Measurements from ENCODE around the gene SUSD1.
A peak's percentile ranks its signal among the peaks of the same experiment; 100 is the strongest.
"Not testable (repeated sequence)": the region's sequence is repeated elsewhere in the genome, so short reads cannot be mapped to it uniquely, and the experiment has no call there.

Gene SUSD1

DNA sequence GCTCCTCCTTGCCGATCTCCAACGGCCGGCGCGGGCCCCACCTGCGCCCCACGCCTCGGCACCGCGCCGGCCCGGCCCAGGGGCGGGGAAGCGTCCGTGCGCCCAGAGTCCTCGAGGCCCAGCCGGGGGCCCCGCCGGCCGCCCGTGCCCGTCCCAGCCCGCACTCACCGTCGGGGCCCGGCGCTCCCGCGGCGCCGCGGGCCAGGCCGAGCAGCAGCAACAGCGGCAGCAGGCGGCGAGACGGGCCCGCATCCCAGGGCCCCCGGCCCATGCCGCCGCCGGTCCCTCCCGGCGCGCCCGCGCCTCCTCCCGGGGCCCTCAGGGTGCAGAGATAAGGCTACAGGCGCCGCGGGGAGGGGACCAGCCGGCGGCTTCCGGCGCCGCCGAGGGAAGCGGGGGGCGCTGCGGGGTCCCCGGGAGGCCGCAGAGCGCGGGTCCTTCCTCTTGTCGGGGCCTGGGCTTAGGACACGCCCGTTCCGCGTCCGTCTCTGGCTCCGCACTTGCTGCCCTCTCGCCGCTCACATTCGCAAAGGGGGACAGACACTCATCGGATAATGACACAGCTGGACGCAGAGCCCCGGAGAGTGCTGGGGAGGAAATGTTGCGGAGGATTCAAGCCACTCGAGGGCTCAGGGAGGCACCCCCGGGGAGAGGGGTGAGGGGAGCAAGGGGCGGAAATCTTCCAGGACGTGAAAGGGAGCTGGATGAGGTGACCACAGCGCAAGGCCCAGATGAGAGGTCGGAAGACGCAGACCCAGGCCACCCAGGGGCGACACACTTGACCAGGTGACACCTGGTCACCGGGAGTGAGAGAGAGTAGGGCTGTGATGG lies at the start of gene SUSD1:
Gene SUSD1 (minus strand): TSS at position 333 of the 831 bp plus-strand sequence. CDS start 62 bp downstream, at position 271.
- DNase-seq = peak; percentile 39

- DNase-seq = no peak
Observed at GRCh38 chr9:112224401-112225289, 49.5 kb upstream of the SUSD1 start.

- DNase-seq = no peak
Observed at GRCh38 chr9:112218908-112219307, 43.8 kb upstream of the SUSD1 start.

DNA sequence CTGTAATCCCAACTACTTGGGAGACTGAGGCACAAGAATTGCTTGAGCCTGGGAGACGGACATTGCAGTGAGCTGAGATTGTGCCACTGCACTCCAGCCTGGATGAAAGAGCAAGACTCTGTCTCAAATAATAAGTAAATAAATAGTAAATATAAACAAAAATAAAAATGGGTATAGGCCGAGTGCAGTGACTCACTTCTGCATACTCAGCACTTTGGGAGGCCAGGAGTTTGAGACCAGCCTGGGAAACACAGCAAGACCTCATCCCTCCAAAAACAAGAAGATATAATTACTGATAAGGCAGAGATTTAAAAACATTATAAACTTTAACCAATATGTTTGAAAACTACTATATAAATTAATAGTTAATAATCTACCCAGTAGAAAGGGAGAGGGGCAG lies 37.8 kb upstream of the SUSD1 start:
- DNase-seq = no peak

DNA sequence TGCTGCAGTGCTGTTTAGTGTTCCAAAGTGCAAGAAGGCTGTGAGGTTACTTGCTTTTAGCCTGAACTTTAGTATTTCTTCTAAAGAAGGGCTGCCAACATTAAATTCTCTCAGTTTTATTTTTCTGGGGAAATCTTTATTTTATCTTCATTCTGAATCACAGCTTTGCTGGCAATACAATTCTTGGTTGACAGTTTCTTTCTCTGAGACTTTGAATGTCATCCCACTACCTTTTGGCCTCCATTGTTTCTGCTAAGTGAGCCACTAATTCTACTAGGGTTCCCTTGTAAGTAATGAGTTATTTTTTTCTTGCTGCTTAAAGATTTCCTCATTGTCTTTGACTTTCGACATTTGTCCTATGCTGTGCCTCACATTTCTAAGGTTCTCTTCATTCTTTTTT lies 32.4 kb upstream of the SUSD1 start:
- no peak for DNase-seq

GRCh38 chr9:112203536-112203935 lies 28.4 kb upstream of the SUSD1 start:
- no peak for DNase-seq

- DNase-seq = no peak
Observed at GRCh38 chr9:112200711-112201110, 25.6 kb upstream of the SUSD1 start.

DNA sequence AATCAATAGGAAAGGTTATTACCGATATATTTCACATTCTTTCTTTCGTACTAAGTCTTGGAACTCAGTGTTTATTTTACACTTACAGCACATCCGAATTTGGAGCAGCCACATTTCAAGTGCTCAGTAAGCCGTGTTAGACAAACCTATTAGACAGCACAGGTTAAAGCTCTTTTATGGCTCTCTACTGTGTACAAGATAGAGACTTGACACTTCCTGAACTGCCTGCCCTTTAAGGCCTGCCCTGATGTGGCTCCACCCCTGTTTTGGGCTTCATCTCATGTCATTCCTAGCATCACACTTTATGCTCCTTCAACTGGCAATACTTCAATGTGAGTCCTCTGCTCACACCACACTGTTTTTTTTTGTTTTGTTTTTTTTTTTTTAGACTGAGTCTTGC lies 23.5 kb upstream of the SUSD1 start:
- no peak for DNase-seq

DNA sequence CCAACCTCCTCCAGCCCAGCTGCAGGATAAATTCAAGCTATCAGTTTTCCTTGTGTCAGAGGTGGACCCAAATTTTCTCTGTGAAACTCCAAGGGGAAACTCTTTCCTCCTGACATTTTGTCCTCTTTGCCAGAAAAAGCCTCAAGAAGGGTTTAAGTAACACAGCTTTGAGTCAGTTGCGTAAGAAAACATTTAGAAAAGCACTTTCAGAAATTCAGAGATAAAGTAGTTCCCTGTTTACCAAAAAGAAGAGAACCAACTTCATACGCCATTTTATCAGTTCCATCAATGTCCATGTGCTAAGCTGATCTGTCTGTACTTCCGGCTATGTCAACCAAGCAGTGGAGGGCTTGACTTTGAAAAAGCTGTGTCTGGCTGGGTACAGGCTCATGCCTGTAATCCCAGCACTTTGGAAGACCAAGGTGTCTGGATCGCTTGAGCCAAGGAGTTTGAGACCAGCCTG lies 19.9 kb upstream of the SUSD1 start:
- no peak for DNase-seq

- no peak for DNase-seq
Observed at GRCh38 chr9:112193572-112194288, 18.6 kb upstream of the SUSD1 start.

DNA sequence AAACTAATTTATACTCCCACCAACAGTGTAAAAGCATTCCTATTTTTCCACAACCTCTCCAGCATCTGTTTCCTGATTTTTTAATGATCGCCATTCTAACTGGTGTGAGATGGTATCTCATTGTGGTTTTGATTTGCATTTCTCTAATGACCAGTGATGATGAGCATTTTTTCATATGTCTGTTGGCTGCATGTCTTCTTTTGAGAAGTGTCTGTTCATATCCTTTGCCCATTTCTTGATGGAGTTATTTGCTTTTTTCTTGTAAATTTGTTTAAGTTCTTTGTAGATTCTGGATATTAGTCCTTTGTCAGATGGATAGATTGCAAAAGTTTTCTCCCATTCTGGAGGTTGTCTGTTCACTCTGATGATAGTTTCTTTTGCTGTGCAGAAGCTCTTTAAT lies 15.2 kb upstream of the SUSD1 start:
- DNase-seq = not testable (repeated sequence)

GRCh38 chr9:112188884-112189283 lies 13.8 kb upstream of the SUSD1 start:
- no peak for DNase-seq

DNA sequence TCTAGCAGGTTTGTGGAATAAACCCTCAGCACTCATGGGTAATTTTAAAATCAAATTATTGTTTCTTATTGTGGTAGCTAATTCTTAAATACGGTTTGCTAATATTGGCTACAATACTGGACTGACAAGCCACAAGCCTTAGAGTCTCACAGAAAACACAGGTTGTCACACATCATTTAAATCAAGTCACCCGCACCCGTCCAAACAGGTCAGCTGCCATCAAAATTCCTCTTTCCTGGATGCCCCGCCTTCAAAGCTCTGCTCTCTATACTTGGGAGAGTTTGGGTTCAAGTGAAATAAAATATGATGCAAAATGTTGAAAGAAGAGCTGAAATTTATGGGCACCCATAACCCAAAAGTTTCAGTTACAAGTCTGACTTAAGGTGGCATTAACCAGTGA lies 12.3 kb upstream of the SUSD1 start:
- DNase-seq = no peak

GRCh38 chr9:112186695-112187094 lies 11.6 kb upstream of the SUSD1 start:
- no peak for DNase-seq

DNA sequence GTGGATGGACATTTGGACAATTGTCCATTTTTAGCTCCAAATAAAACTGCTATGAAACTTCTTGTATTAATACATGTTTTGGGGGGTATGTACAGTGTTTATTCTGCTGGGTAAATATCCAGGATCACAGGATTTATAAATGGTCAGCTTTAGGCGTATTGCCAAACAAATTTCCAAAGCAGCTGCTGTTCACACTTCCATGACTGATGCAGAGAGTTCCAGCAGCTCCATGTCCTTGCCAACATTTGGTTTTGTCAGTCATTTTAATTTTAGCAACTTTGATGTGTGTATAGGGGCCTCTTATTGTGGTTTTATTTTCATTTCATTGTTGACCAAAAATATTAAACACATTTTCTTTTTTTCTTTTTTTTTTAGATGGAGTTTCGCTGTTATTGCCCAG lies 9.8 kb upstream of the SUSD1 start:
- DNase-seq = no peak

GRCh38 chr9:112184221-112184620 lies 9.1 kb upstream of the SUSD1 start:
- DNase-seq = no peak

GRCh38 chr9:112180387-112180881 lies 5.3 kb upstream of the SUSD1 start:
- DNase-seq = peak; percentile 30

- no peak for DNase-seq
Observed at GRCh38 chr9:112179816-112180215, 4.7 kb upstream of the SUSD1 start.

DNA sequence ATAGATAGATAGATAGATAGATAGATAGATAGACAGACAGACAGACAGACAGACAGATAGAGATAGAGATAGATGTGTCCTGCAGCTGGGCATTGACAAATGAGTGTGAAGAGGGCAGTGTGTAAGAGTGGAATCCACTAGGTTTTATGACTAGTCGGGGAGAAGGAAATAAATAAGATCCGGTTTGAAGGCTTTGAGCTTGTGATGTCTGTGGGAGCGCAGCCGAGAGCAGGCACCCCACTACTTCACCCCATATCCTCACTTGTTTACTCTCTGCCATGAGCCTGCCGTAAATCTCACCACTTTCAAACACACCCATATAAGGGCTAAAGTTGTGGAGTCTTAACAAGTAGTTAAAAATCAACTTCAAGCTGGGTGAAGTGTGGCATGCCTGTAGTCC lies 1.4 kb upstream of the SUSD1 start:
- no peak for DNase-seq

DNA sequence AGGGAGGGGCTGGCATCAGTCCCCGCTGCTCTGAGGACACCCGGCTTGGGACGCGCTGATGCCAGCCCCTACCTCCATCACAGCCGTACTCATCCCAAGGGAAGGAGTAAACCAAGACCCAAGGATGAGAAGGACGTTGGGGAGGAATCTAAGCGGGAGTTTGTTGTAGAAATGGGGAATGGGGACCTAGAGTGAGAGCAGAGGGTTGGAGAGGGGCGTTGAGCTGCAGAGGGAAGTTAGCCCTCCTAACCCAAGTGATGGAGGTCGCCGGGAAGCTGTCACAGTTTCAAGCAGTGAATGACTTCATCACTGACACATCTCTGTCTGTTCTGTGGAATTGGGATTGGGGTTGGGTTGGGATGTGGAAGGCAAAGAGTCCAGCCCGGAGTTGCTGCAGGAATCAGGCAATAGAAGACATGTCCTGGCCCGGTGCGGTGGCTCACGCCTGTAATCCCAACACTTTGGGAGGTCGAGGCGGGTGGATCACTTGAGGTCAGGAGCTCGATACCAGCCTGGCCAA lies 759 bp upstream of the SUSD1 start:
- no peak for DNase-seq

DNA sequence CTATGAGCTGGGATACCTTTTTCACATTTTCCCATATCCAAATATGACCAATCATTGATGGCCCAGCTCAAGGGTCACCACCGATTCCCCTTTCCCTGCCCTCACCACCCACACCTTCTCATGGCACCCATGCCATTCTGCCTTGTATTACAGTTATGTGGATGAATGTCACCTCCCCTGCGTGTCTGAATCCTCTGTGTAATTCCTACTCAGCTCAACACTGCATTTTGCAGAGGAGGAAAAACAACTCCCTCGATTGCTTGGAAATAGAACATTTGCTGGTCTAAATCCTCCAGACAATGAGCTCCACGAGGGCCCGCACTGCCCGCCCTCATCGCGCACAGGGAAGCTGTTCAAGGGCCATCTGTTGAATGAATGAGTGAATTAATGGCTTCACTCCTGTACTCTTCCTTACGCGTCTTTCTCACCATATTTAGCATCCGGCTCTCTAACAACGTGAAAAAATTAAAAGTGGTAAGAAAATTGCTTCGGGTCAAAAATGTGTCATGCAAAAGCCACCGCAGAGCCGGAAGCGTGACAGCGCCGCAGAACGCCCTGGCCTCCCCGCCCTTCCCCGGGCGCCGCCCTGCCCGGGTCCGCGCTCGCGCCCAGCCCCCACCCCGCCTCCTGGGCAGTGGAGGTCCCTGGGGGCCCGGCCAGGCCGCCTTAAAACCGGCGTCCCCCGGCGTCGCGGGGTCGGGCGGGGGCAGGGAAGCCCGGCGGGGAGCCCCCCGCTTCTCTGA lies 704 bp downstream of the SUSD1 start:
- DNase-seq = peak; percentile 65

Measured in activated naive CD4-positive, alpha-beta T cell treated with anti-CD3 and anti-CD28 coated beads, Interleukin-2, amount 50 U/mL, for 16 hours (primary cell).